C4-2B (cell line): ENCODE measurements around the gene SLC22A7.

Experiments
- CTCF ChIP-seq: fragments of 450-650 bp; conservative IDR thresholded peaks from 2 replicates; pipeline ENCODE4 v1.5.1; 2017; ENCODE audit warnings: mild to moderate bottlenecking
- ZFX ChIP-seq: fragments of 450-650 bp; IDR thresholded peaks from 2 replicates; pipeline ENCODE4 v1.6.1; 2017

DNA sequence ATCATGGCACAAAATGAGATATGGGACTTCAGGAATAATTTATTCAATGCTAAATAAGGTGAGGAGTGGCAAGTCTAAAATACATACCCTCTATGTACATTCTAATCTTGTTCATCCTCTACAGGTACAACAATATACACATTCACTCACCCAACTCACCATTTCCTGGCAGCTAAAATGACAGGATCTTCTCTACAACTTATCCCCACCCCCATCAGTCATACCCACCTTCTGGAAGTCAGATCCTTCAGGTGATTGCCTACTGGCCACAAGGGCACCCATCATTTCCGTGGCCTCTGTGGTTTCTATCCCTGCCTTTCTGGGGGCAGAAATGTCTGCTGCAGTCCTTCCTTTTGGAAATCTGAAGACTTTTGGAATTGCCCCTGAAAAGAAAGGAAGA is 33.4 kb downstream of the SLC22A7 start:
- no peak for TF ChIP-seq ZFX
- no peak for TF ChIP-seq CTCF
